NCI-H82 treated with DMSO at 0.1 percent for 48 hours (cell line): ENCODE measurements around the gene REX1BD.
"Not testable (repeated sequence)": the region's sequence is repeated elsewhere in the genome, so short reads cannot be mapped to it uniquely, and the experiment has no call there.

Source experiments
- DNase-seq: peaks from one replicate; lab custom pipeline; 2025; ENCODE audit not compliant: unreplicated experiment; lab: John Stamatoyannopoulos, UW

REX1BD gene

DNA sequence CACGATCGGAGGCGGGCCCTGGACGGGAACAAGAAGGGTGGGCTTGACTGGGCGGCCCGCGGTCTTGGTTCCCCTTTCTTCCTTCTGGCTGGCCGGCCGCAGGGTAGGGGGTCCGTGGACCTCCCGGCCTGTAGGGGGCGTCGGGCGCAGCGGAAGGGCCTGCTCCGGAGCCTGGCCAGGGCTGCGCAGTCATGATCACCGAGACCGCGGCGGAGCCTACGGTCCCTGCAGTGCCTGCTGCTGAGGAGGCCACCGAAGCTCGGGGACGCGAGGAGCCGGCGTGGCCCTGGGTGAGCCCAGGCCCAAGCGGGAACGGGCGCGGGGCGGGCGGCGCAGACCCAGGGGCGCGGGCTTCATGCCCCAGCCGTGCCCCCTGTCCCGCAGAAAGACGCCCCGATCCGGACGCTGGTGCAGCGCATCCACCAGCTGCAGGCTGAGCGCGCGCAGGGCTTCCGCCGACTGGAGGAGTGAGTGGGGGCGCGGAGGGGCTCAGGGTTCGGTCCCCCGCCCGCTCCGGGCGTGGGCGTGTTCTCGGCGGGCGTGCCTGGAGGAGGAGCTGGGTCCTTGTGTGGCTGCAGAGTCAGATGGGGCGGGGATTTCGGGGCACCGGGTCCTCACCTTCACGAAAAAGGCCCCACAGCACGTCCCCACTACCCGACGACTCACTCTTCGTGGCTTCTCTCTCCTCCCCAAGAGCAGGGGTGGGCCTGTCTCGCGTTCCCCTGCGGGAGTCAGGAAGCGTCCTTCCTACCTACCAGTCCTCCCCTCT lies at the start of gene REX1BD:
Gene REX1BD (plus strand): TSS at position 188 of the 769 bp plus-strand sequence. CDS start 4 bp downstream, at position 192.
- peak; percentile 66 for DNase-seq

- DNase-seq = no peak
These were observed 49.2 kb upstream of the REX1BD start for GRCh38 chr19:18539372-18539771.

GRCh38 chr19:18540200-18540599 lies 48.4 kb upstream of the REX1BD start:
- not testable (repeated sequence) for DNase-seq

- no peak for DNase-seq
These were observed 47.2 kb upstream of the REX1BD start for GRCh38 chr19:18541258-18541991.

- DNase-seq = no peak
These were observed 46.3 kb upstream of the REX1BD start for GRCh38 chr19:18541992-18542940.

GRCh38 chr19:18542941-18543813 lies 45.4 kb upstream of the REX1BD start, which contains the start of gene FKBP8:
Gene FKBP8, minus strand, starts transcription at chr19:18543573. Its CDS starts 1,603 bp downstream, at chr19:18541970.
- peak; percentile 77 for DNase-seq

GRCh38 chr19:18543814-18544475 lies 44.7 kb upstream of the REX1BD start:
- DNase-seq = peak; percentile 44

GRCh38 chr19:18551631-18552030 lies 37.0 kb upstream of the REX1BD start:
- peak; percentile 68 for DNase-seq

DNA sequence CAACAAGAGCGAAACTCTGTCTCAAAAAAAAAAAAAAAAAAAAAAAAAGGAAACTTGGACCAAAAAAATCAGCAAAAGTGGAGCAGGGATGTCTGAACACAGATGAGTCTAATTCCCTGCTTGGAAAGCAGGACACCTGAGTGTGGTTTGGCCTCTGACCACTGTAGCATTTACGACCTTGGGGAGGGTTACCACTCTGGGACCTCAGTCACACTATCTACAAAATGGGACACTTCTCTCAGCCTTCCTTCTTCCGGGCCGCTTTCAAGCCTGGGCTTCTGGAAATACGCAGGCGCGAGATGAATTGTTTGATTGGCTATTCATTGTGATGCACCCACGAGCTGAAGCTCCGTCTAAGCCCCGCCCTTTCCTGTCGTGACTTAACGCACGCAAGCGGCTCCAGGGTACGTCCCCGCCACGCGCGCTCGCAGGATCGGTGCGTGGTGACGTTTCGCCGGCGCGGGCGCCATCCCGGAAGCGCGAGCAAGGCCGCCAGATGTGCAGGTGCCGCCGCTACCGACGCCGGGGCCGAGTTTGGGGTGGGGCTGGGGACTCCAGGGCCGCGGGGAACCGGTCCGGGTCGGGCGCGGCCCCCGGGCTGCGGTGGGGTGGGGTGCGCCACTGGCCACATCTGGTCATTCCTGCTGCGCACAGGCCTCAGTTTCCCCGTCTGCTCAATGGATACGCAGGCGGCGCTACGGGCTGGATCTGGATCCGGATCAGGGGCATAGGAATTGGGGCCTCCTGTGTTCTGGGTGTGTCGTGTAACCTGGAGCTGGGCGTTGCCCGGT lies 31.0 kb upstream of the REX1BD start, which contains the start of gene KXD1:
Gene KXD1 (plus strand): TSS at position 460 of the 791 bp plus-strand sequence. CDS start 4,187 bp downstream, outside the sequence.
- DNase-seq = peak; percentile 99

DNA sequence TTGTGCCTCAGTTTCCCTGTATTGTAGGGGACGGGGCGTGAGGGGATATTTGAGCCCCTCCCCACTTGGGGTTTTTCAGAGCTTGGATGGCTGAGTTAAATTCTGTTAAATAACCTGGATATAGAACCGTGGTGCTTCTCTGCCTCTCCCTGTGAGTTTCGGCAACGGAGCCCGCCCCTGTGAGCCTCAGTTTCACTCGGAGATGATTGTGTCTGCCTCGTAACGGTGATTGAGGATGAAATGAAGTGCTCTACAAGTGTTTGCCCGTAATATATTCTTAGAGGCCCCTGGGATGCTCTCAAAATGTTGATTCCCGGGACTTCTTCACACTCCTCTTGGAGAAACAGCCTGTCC lies 30.4 kb upstream of the REX1BD start:
- DNase-seq = no peak

- DNase-seq = no peak
These were observed 30.0 kb upstream of the REX1BD start for GRCh38 chr19:18558604-18559003.

GRCh38 chr19:18559685-18560084 lies 28.9 kb upstream of the REX1BD start:
- no peak for DNase-seq

DNA sequence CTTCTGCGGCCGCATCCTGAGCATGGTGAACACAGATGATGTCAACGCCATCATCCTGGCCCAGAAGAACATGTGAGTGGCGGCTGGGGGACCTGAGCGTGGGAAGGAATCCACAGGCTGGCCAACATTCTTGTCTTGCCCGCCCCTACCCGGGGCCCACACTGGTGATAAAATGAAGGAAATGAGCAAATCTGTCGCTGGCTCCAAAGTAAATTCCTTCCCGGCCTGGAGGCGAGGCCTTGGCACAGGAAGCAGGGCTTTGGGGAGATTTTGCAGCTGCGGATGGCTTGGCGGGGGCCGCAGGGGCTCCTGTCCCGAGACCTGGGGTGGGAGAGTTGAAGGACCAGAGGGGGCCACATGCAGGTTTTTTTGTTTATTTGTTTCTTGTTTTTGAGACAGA lies 26.5 kb upstream of the REX1BD start:
- no peak for DNase-seq

GRCh38 chr19:18566953-18567352 lies 21.6 kb upstream of the REX1BD start:
- no peak for DNase-seq

GRCh38 chr19:18568367-18568766 lies 20.2 kb upstream of the REX1BD start:
- no peak for DNase-seq

- DNase-seq = peak; percentile 97
These were observed 16.8 kb upstream of the REX1BD start, which contains the start of gene UBA52 for GRCh38 chr19:18571564-18572344. Gene UBA52, plus strand, starts transcription at chr19:18571857. Its CDS starts 1,444 bp downstream, at chr19:18573301.

DNA sequence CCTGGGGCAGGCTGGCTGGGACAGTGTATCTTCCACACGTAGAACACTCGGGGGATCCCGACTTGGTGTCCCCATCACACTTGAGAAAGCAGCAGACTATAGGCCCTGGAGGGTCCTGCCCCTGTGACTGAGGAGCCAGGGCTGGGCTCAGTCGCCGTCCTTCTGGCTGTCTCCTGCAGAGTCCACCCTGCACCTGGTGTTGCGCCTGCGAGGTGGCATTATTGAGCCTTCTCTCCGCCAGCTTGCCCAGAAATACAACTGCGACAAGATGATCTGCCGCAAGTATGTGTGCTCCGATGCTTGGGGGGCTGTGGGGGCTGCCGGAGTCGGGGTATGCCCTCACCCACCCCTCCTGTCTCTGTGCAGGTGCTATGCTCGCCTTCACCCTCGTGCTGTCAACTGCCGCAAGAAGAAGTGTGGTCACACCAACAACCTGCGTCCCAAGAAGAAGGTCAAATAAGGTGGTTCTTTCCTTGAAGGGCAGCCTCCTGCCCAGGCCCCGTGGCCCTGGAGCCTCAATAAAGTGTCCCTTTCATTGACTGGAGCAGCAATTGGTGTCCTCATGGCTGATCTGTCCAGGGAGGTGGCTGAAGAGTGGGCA lies 13.8 kb upstream of the REX1BD start:
- no peak for DNase-seq
